Progenitor cell of endocrine pancreas (in vitro differentiated cells): Measurements from ENCODE around the gene INTS3. TPM values are rescaled to one million over a fixed set of nuclear protein-coding genes. Genes with fewer than 3 reads are reported as not detected.

Experiments
- DNase-seq: peaks from one replicate; pipeline ENCODE4 v3.0.0; 2021; ENCODE audit warnings: low spot score; ENCODE audit not compliant: unreplicated experiment
- H3K27ac Mint-ChIP-seq: 2 replicates; pipeline ENCODE4 v1.8.0; 2021; ENCODE audit warnings: mild to moderate bottlenecking, moderate library complexity, mixed read lengths
- H3K27me3 Mint-ChIP-seq: 2 replicates; pipeline ENCODE4 v1.8.0; 2021; ENCODE audit warnings: mixed read lengths
- H3K36me3 Mint-ChIP-seq: 2 replicates; pipeline ENCODE4 v1.8.0; 2022; ENCODE audit warnings: mixed read lengths; ENCODE audit not compliant: insufficient read depth
- H3K4me1 Mint-ChIP-seq: 2 replicates; pipeline ENCODE4 v1.8.0; 2021; ENCODE audit warnings: low read depth, mixed read lengths
- H3K4me3 Mint-ChIP-seq: 2 replicates; pipeline ENCODE4 v1.8.0; 2021; ENCODE audit warnings: low read depth, mild to moderate bottlenecking, moderate library complexity, mixed read lengths
- H3K9me3 Mint-ChIP-seq: 2 replicates; pipeline ENCODE4 v1.8.0; 2021; ENCODE audit warnings: low read depth, mixed read lengths
- CTCF ChIP-seq: fragments of 200-600 bp; sonication (generic); IDR thresholded peaks from one replicate; pipeline ENCODE4 v1.5.0; 2021; ENCODE audit warnings: antibody characterized with exemption, mild to moderate bottlenecking; ENCODE audit not compliant: unreplicated experiment
- microRNA-seq: library from miRNA; unstranded; fragments of <30 nt; microRNA quantifications from one replicate; pipeline ENCODE4 v1.1.0, GENCODE V29; 2020; ENCODE audit warnings: borderline number of aligned reads; ENCODE audit not compliant: unreplicated experiment
- total RNA-seq: library from RNA; stranded (reverse); gene quantifications from 2 replicates; pipeline ENCODE4 v1.2.1, GENCODE V29; 2021

Gene INTS3
- total RNA-seq, 1 donor from 2014 or later, result 152 TPM

DNA sequence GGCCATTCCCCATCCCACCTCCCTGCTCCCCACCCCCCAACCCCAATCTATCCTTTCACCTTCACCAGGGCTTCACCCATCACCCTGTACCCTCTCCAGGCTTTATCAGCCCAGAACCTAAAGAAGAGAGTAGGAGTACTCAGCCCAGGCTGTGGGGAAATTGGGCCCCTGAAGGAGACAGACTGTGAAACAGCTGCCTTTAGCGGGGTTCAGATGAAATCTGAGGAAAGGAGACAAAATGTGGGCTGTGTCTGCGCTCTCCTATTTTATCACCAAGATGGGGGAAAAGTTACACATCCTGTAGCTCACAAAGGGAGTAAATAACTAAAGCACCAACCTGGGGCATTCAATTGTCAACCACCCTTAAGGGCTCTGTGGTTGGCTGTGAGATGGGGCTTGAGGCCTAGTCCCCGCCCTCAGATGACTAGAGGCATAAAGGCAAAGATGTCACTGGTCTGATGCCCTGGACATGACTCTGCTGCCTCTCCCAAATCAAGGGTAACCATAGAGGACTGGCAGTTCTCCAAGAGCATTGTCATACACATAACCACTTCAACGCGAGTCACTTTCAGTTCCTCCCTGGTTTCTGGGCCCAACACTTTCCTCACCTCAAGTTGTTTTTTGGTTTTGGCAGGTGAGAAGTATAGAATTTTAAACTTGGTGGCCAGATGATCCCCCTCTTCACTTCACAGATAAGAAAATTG lies 77.3 kb downstream of the INTS3 start:
- Mint-ChIP-seq H3K4me3 (no peak overlapping the region), H3K36me3 (peaks cover 17% of the 10 kb centered on the region), H3K4me1 (no peaks in the 10 kb centered on the region), H3K27ac (no peak overlapping the region), H3K27me3 (no peaks in the 10 kb centered on the region), H3K9me3 (no peaks in the 10 kb centered on the region)
- DNase-seq, result no peak
- TF ChIP-seq CTCF, result no peak

DNA sequence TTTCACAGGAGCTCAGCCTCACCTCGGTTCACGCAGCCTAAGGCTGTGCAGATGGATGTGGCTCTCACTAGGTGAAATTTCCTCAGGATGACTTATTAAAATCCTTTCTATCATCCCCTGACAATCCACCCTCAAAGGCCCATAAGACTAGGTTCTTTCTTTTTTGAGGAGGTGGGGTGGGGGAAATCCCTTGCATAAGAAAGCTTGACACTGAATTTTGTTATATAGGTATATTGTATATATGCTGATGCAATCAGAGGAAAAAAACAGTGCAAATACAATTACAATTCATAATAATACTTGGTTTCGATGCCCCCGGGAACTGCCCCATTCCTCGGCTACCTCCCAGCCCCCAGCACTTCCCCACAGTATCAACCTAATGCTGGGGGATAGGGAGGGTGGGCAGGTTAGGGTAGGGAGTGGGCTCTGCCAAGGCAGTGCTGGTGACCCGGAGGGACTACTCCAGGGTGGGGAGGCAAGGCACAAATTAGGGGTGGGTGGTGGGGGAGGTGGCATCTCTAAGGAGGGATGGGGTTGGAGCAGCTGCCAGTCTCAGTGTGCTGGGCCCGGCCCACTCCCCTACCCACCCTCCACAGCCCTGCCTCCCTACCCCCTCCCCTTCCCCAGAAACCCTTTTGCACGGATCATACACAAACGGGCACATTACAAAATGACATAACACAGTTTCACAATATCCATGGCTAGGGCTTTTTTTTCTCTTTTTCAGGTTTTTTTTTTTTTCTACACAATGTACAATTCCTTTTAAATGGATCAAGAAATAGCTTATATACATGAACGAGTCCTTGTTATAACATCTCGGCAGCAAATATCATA lies 78.3 kb downstream of the INTS3 start:
- Mint-ChIP-seq H3K9me3 (no peaks in the 10 kb centered on the region), H3K4me3 (no peak overlapping the region), H3K36me3 (peaks cover 19% of the 10 kb centered on the region), H3K4me1 (no peaks in the 10 kb centered on the region), H3K27ac (no peak overlapping the region), H3K27me3 (no peaks in the 10 kb centered on the region)
- TF ChIP-seq CTCF, result no peak
- DNase-seq, result no peak

GRCh38 chr1:153816283-153816889 lies 88.5 kb downstream of the INTS3 start:
- no peak for TF ChIP-seq CTCF
- no peaks in the 10 kb centered on the region for H3K4me1 Mint-ChIP-seq
- no peak overlapping the region for H3K4me3 Mint-ChIP-seq
- no peak for DNase-seq
- no peaks in the 10 kb centered on the region for H3K27me3 Mint-ChIP-seq
- no peak overlapping the region for H3K27ac Mint-ChIP-seq
- peaks cover 33% of the 10 kb centered on the region for H3K36me3 Mint-ChIP-seq
- no peaks in the 10 kb centered on the region for H3K9me3 Mint-ChIP-seq

DNA sequence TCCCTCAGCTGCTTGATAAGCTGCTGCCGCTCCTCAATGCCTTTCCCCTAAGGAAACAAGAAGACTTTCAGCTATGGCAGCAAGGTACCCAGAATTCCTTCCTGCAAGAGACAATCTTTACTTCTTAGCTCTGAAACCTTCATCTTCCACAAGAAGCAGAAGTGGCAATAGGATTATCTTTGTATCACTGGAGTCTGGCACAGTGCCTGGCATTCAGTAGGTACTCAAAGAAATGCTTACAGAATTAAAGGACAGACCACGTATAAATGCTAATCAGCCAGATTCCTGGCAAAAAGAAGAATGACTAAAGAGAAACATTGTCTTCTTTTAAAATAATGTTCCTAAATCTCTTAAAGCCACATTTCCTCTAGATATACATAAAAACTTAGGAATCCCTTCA lies 91.0 kb downstream of the INTS3 start:
- TF ChIP-seq CTCF, result no peak
- Mint-ChIP-seq H3K9me3 (no peaks in the 10 kb centered on the region), H3K4me1 (no peaks in the 10 kb centered on the region), H3K36me3 (peaks cover 26% of the 10 kb centered on the region), H3K4me3 (no peak overlapping the region), H3K27ac (no peak overlapping the region), H3K27me3 (no peaks in the 10 kb centered on the region)
- DNase-seq, result no peak

Small RNA genes lying within 50 kb of the gene (microRNA-seq; reads per million reads assigned to microRNA genes)
- not detected for gene MIR8083

Other genes with a start within 250 kb of the INTS3 start
- 12.5 and 14.8 TPM in 2 replicates for gene S100A6, start 192.1 kb upstream of the INTS3 start, total RNA-seq
- gene S100A5, start 187.1 kb upstream of the INTS3 start, total RNA-seq, result not detected in 2 replicates
- gene S100A4, start 182.2 kb upstream of the INTS3 start, total RNA-seq, result 7.6 and 11.1 TPM in 2 replicates
- 0.46 and 1.5 TPM in 2 replicates for gene S100A3, start 178.8 kb upstream of the INTS3 start, total RNA-seq
- 0.36 and 1.6 TPM in 2 replicates for gene S100A2, start 162.2 kb upstream of the INTS3 start, total RNA-seq
- gene S100A16, start 114.9 kb upstream of the INTS3 start, total RNA-seq, result 46.8 and 50.2 TPM in 2 replicates
- 1.4 and 2.8 TPM in 2 replicates for gene S100A14, start 111.7 kb upstream of the INTS3 start, total RNA-seq
- 63.6 and 67.5 TPM in 2 replicates for gene S100A13, start 100.5 kb upstream of the INTS3 start, total RNA-seq
- gene S100A1, start 99.6 kb upstream of the INTS3 start, total RNA-seq, result 0.80 TPM in 1 of 2 replicates, not detected in the other
- 128 and 129 TPM in 2 replicates for gene CHTOP, start 94.0 kb upstream of the INTS3 start, total RNA-seq
- gene SNAPIN, start 69.3 kb upstream of the INTS3 start, total RNA-seq, result 38.0 and 42.3 TPM in 2 replicates
- 261 and 262 TPM in 2 replicates for gene ILF2, start 57.1 kb upstream of the INTS3 start, total RNA-seq
- gene NPR1, start 49.4 kb upstream of the INTS3 start, total RNA-seq, result 0.41 and 0.51 TPM in 2 replicates
- 29.5 and 36.6 TPM in 2 replicates for gene SLC27A3, start 47.4 kb downstream of the INTS3 start, total RNA-seq
- gene GATAD2B, start 194.9 kb downstream of the INTS3 start, total RNA-seq, result 48.8 and 52.6 TPM in 2 replicates
- gene DENND4B, start 218.7 kb downstream of the INTS3 start, total RNA-seq, result 84.7 and 93.4 TPM in 2 replicates
- gene CRTC2, start 230.6 kb downstream of the INTS3 start, total RNA-seq, result 40.9 and 41.9 TPM in 2 replicates
- gene SLC39A1, start 235.5 kb downstream of the INTS3 start, total RNA-seq, result 70.6 and 75.4 TPM in 2 replicates
- gene CREB3L4, start 239.9 kb downstream of the INTS3 start, total RNA-seq, result 36.6 and 41.7 TPM in 2 replicates
- gene JTB, start 249.6 kb downstream of the INTS3 start, total RNA-seq, result 75.0 and 76.5 TPM in 2 replicates